GM19193 (cell line): ENCODE measurements around the gene DGUOK.

Experiments
- POLR2A ChIP-seq: IDR thresholded peaks from 4 replicates; pipeline ENCODE4 v1.6.1; 2011; ENCODE audit not compliant: insufficient read depth, insufficient read length; ENCODE audit errors: extremely low read depth

The DGUOK gene

DNA sequence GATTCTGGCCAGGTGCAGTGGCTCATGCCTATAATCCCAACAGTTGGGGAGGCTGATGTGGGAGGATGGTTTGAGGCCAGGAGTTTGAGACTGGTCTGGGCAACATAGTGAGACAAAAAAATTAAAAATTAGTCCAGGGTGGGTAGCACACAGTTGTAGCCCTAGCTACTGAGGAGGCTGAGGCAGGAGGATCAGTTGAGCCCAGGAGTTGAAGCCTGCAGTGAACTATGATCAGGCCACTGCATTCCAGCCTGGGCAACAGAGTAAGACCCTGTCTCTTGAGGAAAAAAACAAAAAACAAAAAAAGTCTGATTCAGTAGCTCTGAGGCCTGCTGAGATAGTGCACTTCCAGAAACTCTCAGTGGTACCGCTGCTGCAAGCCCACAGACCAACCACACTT, 50.1 kb downstream of the DGUOK start:
- no peak for TF ChIP-seq POLR2A

DNA sequence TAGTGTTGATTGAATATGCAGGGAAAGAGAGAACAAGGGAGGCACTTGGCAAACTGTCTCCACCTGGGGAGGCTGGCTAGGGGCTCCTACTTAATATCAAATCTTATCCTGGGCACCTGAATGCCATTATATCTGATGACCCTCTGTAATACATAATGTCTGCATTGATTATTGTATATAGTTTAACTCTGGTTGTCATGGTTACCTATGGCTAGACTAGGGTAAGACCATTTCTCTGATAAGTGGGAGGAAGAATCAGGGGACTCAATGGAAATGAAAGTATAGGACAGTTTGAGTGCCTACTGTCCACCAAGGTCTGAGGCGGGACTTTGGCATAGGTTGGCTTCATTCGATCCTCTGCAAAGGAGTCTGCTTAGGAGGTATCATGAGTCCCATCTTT, 50.8 kb downstream of the DGUOK start:
- TF ChIP-seq POLR2A = no peak

DNA sequence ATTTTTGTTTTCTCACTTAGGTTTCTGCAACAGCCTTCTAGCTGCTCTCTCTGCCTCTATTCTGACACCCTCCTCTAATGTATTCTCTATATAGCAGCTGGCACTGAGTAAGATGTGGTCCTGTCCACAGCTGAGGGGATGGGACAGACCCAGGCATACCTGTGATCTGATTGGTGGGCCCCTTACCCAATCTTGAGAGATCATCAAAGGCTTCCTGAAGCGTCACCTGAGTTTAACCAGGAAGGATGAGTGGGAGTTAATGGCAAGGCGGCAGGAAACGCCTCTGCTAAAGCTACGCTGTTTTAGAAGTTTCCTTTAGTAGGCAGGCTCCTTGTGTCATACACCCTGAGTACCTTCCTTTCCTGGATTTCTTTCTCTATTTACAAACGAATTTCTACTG, 52.3 kb downstream of the DGUOK start:
- no peak for TF ChIP-seq POLR2A

DNA sequence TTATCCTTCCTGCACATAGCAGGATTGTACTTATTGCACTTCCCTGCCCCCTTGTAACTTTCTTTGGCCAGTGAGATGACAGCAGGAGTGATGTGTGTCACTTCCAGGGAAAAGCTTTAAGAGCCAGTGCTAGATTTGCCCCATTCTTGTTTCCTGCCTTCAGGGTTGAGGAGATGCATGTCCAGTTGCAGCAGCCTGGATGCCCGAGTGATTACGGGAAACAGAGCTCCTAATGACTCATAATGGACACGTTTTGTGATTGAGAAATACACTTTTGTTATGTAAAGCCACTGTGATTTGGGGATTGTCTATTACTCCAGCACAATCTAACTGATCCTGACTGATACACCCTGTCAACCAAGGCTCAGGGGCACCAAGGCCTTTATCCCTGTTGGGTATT, 53.0 kb downstream of the DGUOK start:
- no peak for TF ChIP-seq POLR2A

DNA sequence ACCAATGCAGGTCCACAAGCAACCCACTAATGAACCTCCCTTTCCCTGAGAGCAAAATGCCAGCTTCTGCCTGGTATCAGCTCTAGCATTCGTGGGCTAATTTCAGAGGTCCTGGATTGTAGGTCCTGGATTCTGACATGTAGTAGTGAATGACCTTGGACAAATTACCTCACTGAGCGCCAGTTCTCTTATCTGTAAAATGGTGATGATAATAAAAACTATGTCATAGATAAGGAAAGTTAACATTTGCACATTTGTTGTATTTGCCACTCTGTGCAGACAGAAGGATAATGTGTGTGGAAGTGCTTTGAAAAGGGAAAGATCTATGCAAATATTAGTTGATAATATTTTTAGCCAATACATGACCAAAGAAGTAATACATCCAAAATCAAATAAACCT, 53.9 kb downstream of the DGUOK start:
- TF ChIP-seq POLR2A = no peak

DNA sequence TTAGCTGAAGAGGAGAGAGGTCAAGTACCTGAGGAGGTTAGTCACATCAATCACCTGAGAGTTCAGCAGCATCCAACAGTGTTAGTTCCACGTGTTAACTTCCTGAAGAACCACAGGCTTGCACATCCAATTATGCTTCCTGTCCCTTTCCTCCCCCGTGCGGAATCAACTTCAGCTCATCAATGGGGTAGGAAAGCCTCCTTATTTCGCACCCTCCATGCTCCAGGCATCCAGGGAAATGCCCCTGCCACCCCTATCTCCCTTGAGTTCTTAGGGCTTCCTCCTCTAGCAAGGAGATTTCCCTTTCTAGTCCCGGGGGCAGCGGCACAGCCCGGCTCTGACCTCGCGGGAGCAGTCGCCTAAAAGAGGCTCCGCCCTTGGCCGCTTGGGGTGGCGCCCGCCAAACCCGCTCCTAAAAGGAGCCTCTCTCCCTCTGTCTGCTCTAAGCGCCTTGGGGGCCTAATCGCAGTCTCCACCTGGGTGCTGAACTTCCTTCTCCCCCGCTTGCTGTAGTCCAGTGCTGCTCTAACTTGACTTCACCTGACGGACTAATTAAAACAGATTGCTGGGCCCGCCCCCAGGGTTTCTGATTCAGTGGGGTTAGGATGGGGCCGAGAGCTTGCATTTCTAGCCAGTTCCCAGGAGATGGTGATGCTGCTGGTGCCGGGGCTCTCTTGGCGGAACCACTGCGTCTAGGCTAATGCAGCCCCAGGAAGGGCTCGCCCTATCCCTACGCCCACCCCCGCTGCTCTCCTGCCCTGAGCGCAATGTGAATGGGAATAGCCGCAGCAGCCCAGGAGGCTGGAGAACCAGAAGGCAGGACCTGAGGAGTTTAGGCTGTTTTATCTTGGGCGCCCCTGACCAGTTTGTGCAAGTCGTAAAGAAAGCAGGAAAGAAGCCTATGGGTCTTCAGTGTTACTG, 54.7 kb downstream of the DGUOK start:
- TF ChIP-seq POLR2A = peak; percentile 59

DNA sequence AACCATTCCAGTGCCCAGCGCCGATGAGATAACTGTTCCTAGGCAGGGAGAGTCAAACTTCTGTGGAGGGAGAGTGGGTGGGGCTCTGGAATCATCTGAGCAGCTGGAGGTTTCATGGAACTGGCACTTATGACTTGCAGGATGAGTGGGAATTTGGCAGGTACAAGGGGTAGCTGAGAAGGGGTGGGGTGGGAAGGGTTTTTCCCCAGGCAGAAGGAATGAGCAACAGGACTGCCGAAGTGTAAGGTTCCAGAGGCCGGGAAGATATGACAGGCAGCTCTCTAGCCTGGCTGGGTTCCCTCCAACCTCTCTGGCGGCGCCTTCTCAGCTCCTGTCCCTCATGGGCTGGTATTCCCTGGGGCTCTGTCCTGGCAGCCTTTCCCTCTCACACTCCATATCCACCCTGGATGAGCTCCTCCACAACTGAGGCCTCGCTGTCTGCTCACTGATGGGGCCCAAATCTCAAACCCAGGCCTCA, 55.5 kb downstream of the DGUOK start:
- no peak for TF ChIP-seq POLR2A

DNA sequence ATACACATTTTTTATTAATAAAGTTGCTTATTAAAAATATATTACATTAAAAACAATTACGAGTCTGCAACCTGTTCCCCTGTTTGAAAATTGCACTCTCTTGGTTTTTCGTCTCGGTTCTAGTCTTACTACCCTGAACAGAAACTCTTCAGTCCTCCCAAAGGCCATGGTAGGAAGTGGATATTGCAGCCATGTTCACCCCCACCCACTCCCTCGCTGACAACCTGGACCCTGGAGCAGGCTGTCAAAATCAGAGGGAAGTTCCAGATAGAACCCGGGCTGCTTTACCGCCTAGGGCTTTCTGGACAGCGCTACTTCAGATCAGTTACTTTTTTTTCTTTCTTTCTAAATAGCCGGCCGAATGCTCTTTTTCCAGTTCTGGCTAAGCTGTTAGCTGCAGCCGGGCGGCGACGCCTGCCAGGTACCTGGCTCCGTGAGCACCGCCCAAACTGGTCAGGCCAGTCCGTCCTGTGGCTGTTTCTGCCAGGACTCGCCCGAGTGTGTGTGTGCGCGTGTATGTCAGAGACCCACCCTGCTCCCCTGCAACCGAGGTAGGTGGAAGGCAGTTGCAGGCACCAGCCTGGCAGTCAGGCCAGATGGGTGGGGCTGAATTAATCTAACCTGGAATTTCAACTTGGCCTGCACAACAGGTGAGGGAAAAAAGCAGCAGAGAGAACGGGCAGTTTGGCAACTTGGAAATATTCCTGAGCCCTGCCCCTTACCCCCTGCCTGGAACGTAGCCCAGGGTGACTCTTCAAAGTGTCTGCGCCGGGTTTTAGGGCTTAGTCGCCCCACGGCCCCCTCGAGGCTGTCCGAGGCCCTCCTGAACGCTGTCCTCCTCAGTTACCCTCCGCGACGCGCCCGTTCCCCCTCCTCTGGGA, 56.9 kb downstream of the DGUOK start:
- peak; percentile 33 for TF ChIP-seq POLR2A

DNA sequence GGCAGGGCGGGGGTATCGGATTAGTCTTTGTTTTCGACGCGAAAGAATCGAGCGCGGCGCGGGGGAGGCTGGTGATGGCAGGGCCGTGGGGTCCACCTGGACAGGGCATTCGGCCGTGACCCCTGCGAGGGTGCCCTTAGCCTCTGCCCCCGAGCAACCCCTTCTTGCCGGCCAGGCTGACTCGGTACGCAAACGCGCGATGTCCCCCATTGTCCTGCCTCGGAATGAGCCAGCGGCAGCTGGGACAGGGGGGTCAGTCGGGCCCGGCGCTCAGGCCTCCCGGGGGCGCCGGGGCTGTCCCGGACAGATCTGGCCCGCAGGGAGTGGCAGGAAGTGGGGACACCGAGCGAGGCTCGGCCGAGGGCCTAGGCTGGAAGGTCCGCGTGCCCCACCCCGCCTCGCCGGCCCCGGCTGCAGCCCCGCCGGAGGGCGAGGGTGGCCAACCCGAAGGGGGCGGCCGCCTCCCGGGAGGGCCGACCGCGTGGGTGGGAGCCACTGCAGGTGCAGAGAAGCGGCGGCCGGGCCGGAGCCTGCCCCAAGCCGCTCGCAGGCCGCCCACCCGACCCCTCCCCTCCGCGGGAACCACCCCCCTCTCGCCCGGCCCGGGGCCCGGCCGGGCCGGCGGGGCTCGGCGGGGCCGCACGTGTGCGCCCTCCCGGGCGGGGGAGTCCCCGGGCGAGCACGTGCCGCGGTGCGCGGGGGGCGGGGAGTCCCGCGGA, 57.7 kb downstream of the DGUOK start, which contains the start of gene TET3:
Gene TET3, plus strand, starts transcription at position 708 of the 719 bp plus-strand sequence. CDS start 1,494 bp downstream, outside the sequence.
- no peak for TF ChIP-seq POLR2A

DNA sequence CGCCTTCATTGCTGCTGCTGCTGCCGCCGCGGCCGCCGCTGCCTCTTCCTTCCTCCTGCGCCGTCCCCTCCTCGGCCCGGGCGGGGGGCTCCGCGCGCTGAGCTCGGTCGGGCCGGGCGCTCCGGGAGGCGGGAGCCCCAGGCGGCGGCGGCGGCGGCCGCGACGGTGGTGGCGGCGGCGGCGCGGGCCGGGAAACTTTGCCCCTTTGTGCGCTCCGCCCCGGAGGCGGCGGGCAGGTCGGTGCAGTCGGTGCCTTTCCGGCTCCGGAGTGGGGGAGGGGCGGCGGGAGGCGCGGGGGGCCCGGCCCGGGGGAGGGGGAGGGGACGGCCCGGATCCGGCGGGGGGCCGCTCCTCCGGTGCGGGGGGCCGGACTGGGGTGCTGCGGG, 58.2 kb downstream of the DGUOK start:
- TF ChIP-seq POLR2A = peak; percentile 57

DNA sequence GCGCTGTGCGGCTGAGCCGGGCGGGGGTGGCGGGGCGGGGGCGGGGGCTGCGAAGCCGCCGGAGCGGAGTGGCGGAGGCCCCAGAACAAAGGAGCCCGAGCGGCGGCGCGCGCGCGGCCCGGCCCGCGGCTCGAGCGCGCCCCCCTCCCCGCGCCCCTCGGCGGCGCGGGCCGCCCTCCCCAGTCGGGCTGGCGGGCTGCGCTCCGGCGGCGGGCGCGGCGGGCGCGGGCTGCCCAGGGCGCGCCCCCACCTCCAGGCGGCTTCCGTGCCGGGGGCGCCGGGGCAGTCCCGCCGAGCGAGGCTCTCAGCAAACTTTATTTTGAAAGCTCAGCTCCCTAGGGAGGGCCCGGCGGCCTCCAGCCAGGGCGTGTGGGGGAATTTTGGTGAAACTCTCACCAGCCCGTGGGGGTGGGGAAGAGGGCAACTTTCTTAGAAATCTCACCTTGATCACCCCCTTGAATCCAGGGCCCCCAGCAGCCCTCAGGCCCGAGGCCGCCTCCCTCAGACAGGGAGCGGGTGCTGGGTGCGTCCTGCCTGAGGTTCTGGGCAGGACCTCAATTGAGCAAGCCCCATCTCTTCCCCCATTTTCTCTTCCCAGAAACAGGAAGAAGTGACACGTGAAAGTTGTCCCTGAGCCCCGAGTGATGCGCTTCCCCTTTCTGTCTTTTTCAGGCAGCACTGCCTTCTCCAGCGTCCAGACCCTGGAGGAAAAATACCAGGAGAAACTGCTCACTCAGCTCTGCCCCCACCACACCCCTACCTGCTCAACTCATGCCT, 58.8 kb downstream of the DGUOK start:
- no peak for TF ChIP-seq POLR2A

DNA sequence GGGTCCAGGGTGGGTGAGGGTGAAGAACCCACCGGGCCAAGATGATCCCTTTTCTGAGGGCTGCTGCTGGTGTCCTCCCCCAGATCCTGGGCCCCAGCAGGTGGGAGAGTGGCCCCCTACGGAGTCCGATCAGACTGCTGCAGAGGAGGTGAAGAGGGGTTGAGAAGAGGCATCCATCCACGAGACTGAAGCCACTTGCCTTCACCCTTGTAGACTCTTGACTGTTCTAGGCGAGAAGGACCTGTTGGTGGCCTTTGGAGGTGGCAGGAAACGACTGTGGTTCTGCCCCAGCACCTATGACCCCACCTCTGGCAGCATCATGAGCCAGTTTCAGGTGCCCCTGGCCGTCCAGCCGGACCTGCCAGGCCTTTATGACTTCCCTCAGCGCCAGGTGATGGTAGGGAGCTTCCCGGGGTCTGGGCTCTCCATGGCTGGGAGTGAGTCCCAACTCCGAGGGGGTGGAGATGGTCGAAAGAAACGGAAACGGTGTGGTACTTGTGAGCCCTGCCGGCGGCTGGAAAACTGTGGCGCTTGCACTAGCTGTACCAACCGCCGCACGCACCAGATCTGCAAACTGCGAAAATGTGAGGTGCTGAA, 59.5 kb downstream of the DGUOK start:
- no peak for TF ChIP-seq POLR2A

DNA sequence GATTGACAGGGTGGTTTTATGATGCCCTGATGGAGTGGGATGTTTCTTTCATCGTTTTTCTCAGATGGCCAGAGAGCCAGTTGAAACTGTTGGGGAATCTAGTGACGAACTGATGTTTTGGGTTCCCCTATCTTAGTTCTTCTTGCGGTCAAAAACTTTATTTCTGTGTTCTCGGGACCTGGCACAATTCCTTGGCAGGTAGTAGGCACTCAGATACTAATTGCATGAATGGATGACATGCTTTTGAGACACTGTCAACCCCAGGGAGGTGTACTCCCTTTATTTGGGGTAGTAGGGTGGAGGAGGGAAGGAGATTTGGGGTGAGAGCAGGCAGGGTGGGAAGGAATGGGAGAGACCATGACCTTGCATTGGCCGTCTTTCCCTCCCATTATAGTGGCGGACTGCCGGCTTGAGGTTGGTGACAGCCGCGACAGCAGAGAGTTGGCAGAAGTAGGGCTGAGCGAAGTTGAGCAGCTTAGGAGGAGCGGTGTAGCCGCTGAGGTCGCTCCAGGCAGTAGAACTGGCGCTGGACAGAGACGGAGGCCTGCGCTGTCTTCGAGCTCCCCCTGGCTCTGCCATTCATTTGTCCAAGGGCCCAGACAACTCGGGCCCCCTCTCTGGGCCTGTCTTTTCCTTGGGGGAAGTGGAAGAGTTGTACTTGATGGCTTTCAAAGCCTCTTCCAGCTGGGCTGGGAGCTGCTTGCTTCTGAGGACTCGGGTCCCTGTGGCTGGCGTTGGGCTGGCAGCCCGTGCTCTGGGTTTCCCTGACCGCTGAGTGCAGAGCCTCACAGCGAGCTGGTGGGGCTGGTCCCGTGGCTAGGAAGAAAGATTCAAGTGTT, 60.6 kb downstream of the DGUOK start:
- no peak for TF ChIP-seq POLR2A
